NCI-H345 treated with DMSO at 0.1 percent for 48 hours (cell line): ENCODE measurements around the gene FSTL3.
"Not testable (repeated sequence)": the region's sequence is repeated elsewhere in the genome, so short reads cannot be mapped to it uniquely, and the experiment has no call there.

Experiments
- DNase-seq: peaks from one replicate; lab custom pipeline; 2025; ENCODE audit not compliant: unreplicated experiment; lab: John Stamatoyannopoulos, UW

Gene FSTL3

GRCh38 chr19:709196-709964, 33.2 kb downstream of the FSTL3 start:
- no peak for DNase-seq

- DNase-seq = no peak
Measured at GRCh38 chr19:709965-710571, 33.9 kb downstream of the FSTL3 start.

GRCh38 chr19:710767-711166, 34.6 kb downstream of the FSTL3 start:
- no peak for DNase-seq

- no peak for DNase-seq
Measured at GRCh38 chr19:711254-711653, 35.1 kb downstream of the FSTL3 start.

- DNase-seq = no peak
Measured at GRCh38 chr19:715347-715746, 39.2 kb downstream of the FSTL3 start.

GRCh38 chr19:718251-718951, 42.2 kb downstream of the FSTL3 start:
- no peak for DNase-seq

GRCh38 chr19:718991-719512, 42.9 kb downstream of the FSTL3 start:
- no peak for DNase-seq

- DNase-seq = no peak
Measured at GRCh38 chr19:719636-720344, 43.6 kb downstream of the FSTL3 start.

- no peak for DNase-seq
Measured at GRCh38 chr19:720345-721160, 44.4 kb downstream of the FSTL3 start.

GRCh38 chr19:722553-723101, 46.4 kb downstream of the FSTL3 start:
- DNase-seq = no peak

- no peak for DNase-seq
Measured at GRCh38 chr19:723247-723646, 47.1 kb downstream of the FSTL3 start.

- no peak for DNase-seq
Measured at GRCh38 chr19:723714-724113, 47.5 kb downstream of the FSTL3 start.

- DNase-seq = no peak
Measured at GRCh38 chr19:725461-726089, 49.4 kb downstream of the FSTL3 start.

- no peak for DNase-seq
Measured at GRCh38 chr19:726993-727956, 51.1 kb downstream of the FSTL3 start.

GRCh38 chr19:728011-728410, 51.8 kb downstream of the FSTL3 start:
- no peak for DNase-seq

GRCh38 chr19:729564-729963, 53.4 kb downstream of the FSTL3 start:
- DNase-seq = not testable (repeated sequence)

- no peak for DNase-seq
Measured at GRCh38 chr19:729965-730668, 53.9 kb downstream of the FSTL3 start.

GRCh38 chr19:731000-731399, 54.8 kb downstream of the FSTL3 start:
- DNase-seq = no peak
